BLaER1 (cell line): Measurements from ENCODE around the gene PALM2AKAP2.

Source experiments
- H3K27ac ChIP-seq: shearing (Covaris generic); formaldehyde crosslinking; 2 replicates; pipeline ENCODE4 v1.8.1; 2022
- H3K27me3 ChIP-seq: shearing (Covaris generic); formaldehyde crosslinking; 2 replicates; pipeline ENCODE4 v1.8.1; 2022
- H3K36me3 ChIP-seq: shearing (Covaris generic); formaldehyde crosslinking; 2 replicates; pipeline ENCODE4 v1.8.1; 2022
- H3K4me1 ChIP-seq: shearing (Covaris generic); formaldehyde crosslinking; 2 replicates; pipeline ENCODE4 v1.8.1; 2022
- H3K4me2 ChIP-seq: shearing (Covaris generic); formaldehyde crosslinking; 2 replicates; pipeline ENCODE4 v1.8.1; 2022
- H3K4me3 ChIP-seq: shearing (Covaris generic); formaldehyde crosslinking; 2 replicates; pipeline ENCODE4 v1.8.1; 2022
- H3K9ac ChIP-seq: shearing (Covaris generic); formaldehyde crosslinking; 2 replicates; pipeline ENCODE4 v1.8.1; 2022
- H3K9me3 ChIP-seq: shearing (Covaris generic); formaldehyde crosslinking; 2 replicates; pipeline ENCODE4 v1.8.1; 2022
- H4K20me1 ChIP-seq: shearing (Covaris generic); formaldehyde crosslinking; 2 replicates; pipeline ENCODE4 v1.8.1; 2022
- Cebpa-rat ChIP-seq: shearing (Covaris generic); IDR thresholded peaks from 2 replicates; pipeline ENCODE4 v1.8.1; 2022

Gene PALM2AKAP2

GRCh38 chr9:109751253-109751652, 28.7 kb upstream of the PALM2AKAP2 start:
- no peak overlapping the region for H3K9ac ChIP-seq
- no peak overlapping the region for H3K4me3 ChIP-seq
- no peaks in the 10 kb centered on the region for H4K20me1 ChIP-seq
- TF ChIP-seq Cebpa-rat, result no peak
- H3K27me3 ChIP-seq, result no peaks in the 10 kb centered on the region
- no peaks in the 10 kb centered on the region for H3K36me3 ChIP-seq
- no peaks in the 10 kb centered on the region for H3K4me1 ChIP-seq
- no peaks in the 10 kb centered on the region for H3K9me3 ChIP-seq
- H3K27ac ChIP-seq, result no peak overlapping the region
- H3K4me2 ChIP-seq, result no peak overlapping the region

- Histone ChIP-seq H3K4me3 (no peak overlapping the region), H3K27ac (no peak overlapping the region), H3K9ac (no peak overlapping the region), H3K4me1 (no peaks in the 10 kb centered on the region), H3K4me2 (no peak overlapping the region), H3K27me3 (no peaks in the 10 kb centered on the region), H3K9me3 (no peaks in the 10 kb centered on the region), H4K20me1 (no peaks in the 10 kb centered on the region), H3K36me3 (no peaks in the 10 kb centered on the region)
- no peak for TF ChIP-seq Cebpa-rat
Observed at GRCh38 chr9:109753308-109753707, 26.7 kb upstream of the PALM2AKAP2 start.

- H3K9ac ChIP-seq, result no peak overlapping the region
- no peaks in the 10 kb centered on the region for H3K27me3 ChIP-seq
- H3K4me1 ChIP-seq, result no peaks in the 10 kb centered on the region
- no peaks in the 10 kb centered on the region for H3K9me3 ChIP-seq
- H3K27ac ChIP-seq, result no peak overlapping the region
- H4K20me1 ChIP-seq, result no peaks in the 10 kb centered on the region
- no peak overlapping the region for H3K4me3 ChIP-seq
- H3K36me3 ChIP-seq, result no peaks in the 10 kb centered on the region
- no peak for TF ChIP-seq Cebpa-rat
- H3K4me2 ChIP-seq, result no peak overlapping the region
Observed at GRCh38 chr9:109755040-109755439, 25.0 kb upstream of the PALM2AKAP2 start.

- H3K36me3 ChIP-seq, result no peaks in the 10 kb centered on the region
- H3K27ac ChIP-seq, result no peak overlapping the region
- H3K4me1 ChIP-seq, result no peaks in the 10 kb centered on the region
- no peaks in the 10 kb centered on the region for H3K9me3 ChIP-seq
- no peak overlapping the region for H3K9ac ChIP-seq
- H3K4me2 ChIP-seq, result no peak overlapping the region
- H3K27me3 ChIP-seq, result no peaks in the 10 kb centered on the region
- no peaks in the 10 kb centered on the region for H4K20me1 ChIP-seq
- no peak for TF ChIP-seq Cebpa-rat
- no peak overlapping the region for H3K4me3 ChIP-seq
Observed at GRCh38 chr9:109759589-109759988, 20.4 kb upstream of the PALM2AKAP2 start.

- Histone ChIP-seq H3K4me1 (no peaks in the 10 kb centered on the region), H3K4me2 (no peak overlapping the region), H3K27me3 (no peaks in the 10 kb centered on the region), H3K9me3 (no peaks in the 10 kb centered on the region), H3K4me3 (no peak overlapping the region), H3K27ac (no peak overlapping the region), H4K20me1 (no peaks in the 10 kb centered on the region), H3K36me3 (no peaks in the 10 kb centered on the region), H3K9ac (no peak overlapping the region)
- TF ChIP-seq Cebpa-rat, result no peak
Observed at GRCh38 chr9:109765278-109765677, 14.7 kb upstream of the PALM2AKAP2 start.

GRCh38 chr9:109765830-109766229, 14.2 kb upstream of the PALM2AKAP2 start:
- TF ChIP-seq Cebpa-rat, result no peak
- Histone ChIP-seq H3K4me2 (no peak overlapping the region), H3K9ac (no peak overlapping the region), H4K20me1 (no peaks in the 10 kb centered on the region), H3K9me3 (no peaks in the 10 kb centered on the region), H3K27ac (no peak overlapping the region), H3K36me3 (no peaks in the 10 kb centered on the region), H3K27me3 (no peaks in the 10 kb centered on the region), H3K4me1 (no peaks in the 10 kb centered on the region), H3K4me3 (no peak overlapping the region)

GRCh38 chr9:109766351-109766750, 13.6 kb upstream of the PALM2AKAP2 start:
- H4K20me1 ChIP-seq, result no peaks in the 10 kb centered on the region
- TF ChIP-seq Cebpa-rat, result no peak
- no peak overlapping the region for H3K4me3 ChIP-seq
- H3K36me3 ChIP-seq, result no peaks in the 10 kb centered on the region
- H3K27ac ChIP-seq, result no peak overlapping the region
- H3K9ac ChIP-seq, result no peak overlapping the region
- H3K9me3 ChIP-seq, result no peaks in the 10 kb centered on the region
- H3K27me3 ChIP-seq, result no peaks in the 10 kb centered on the region
- no peaks in the 10 kb centered on the region for H3K4me1 ChIP-seq
- H3K4me2 ChIP-seq, result no peak overlapping the region

GRCh38 chr9:109767404-109767803, 12.6 kb upstream of the PALM2AKAP2 start:
- no peak overlapping the region for H3K4me3 ChIP-seq
- no peaks in the 10 kb centered on the region for H3K27me3 ChIP-seq
- H3K4me1 ChIP-seq, result peaks cover 10% of the 10 kb centered on the region
- H3K9me3 ChIP-seq, result no peaks in the 10 kb centered on the region
- no peak overlapping the region for H3K27ac ChIP-seq
- no peak overlapping the region for H3K4me2 ChIP-seq
- no peaks in the 10 kb centered on the region for H3K36me3 ChIP-seq
- no peak for TF ChIP-seq Cebpa-rat
- no peaks in the 10 kb centered on the region for H4K20me1 ChIP-seq
- no peak overlapping the region for H3K9ac ChIP-seq

GRCh38 chr9:109767814-109768213, 12.2 kb upstream of the PALM2AKAP2 start:
- peaks cover 12% of the 10 kb centered on the region for H3K4me1 ChIP-seq
- TF ChIP-seq Cebpa-rat, result no peak
- H3K4me2 ChIP-seq, result no peak overlapping the region
- H3K9ac ChIP-seq, result no peak overlapping the region
- H3K9me3 ChIP-seq, result no peaks in the 10 kb centered on the region
- H3K36me3 ChIP-seq, result no peaks in the 10 kb centered on the region
- H3K27ac ChIP-seq, result no peak overlapping the region
- no peaks in the 10 kb centered on the region for H3K27me3 ChIP-seq
- H3K4me3 ChIP-seq, result no peak overlapping the region
- no peaks in the 10 kb centered on the region for H4K20me1 ChIP-seq

GRCh38 chr9:109769250-109769649, 10.7 kb upstream of the PALM2AKAP2 start:
- Histone ChIP-seq H3K4me1 (peaks cover 12% of the 10 kb centered on the region), H3K4me2 (no peak overlapping the region), H3K36me3 (no peaks in the 10 kb centered on the region), H3K4me3 (no peak overlapping the region), H3K9ac (no peak overlapping the region), H3K27ac (no peak overlapping the region), H4K20me1 (no peaks in the 10 kb centered on the region), H3K27me3 (no peaks in the 10 kb centered on the region), H3K9me3 (no peaks in the 10 kb centered on the region)
- TF ChIP-seq Cebpa-rat, result no peak

- no peaks in the 10 kb centered on the region for H3K9me3 ChIP-seq
- no peak for TF ChIP-seq Cebpa-rat
- H3K9ac ChIP-seq, result no peak overlapping the region
- no peaks in the 10 kb centered on the region for H4K20me1 ChIP-seq
- H3K4me3 ChIP-seq, result no peak overlapping the region
- no peak overlapping the region for H3K27ac ChIP-seq
- peaks cover 12% of the 10 kb centered on the region for H3K4me1 ChIP-seq
- H3K27me3 ChIP-seq, result no peaks in the 10 kb centered on the region
- no peaks in the 10 kb centered on the region for H3K36me3 ChIP-seq
- no peak overlapping the region for H3K4me2 ChIP-seq
Observed at GRCh38 chr9:109770101-109770500, 9.9 kb upstream of the PALM2AKAP2 start.
